PFSK-1 (cell line): ENCODE measurements around the gene XAF1.

Experiments used
- FOXP2 ChIP-seq: optimal IDR thresholded peaks from 2 replicates; pipeline ENCODE3; 2011; ENCODE audit warnings: borderline replicate concordance, control low read depth, inconsistent platforms; ENCODE audit not compliant: insufficient read depth; ENCODE audit errors: extremely low read length, extremely low read depth
- POLR2AphosphoS5 ChIP-seq: IDR thresholded peaks from 2 replicates; pipeline ENCODE4 v1.6.1; 2012; ENCODE audit warnings: low read depth, mild to moderate bottlenecking, control low read depth, low read length, moderate library complexity
- REST ChIP-seq, 2 experiments: IDR thresholded peaks; 2 replicates each; pipeline versions ENCODE4 v1.6.1 to v1.8.0; 2011 to 2012; ENCODE audit warnings: low read depth in 2 of 2, low read length in 2 of 2, control low read depth in 1 of 2, inconsistent platforms in 1 of 2, mild to moderate bottlenecking in 1 of 2, moderate library complexity in 1 of 2; ENCODE audit not compliant: insufficient read depth in 1 of 2
- SIN3A ChIP-seq: IDR thresholded peaks from 2 replicates; pipeline ENCODE4 v1.6.1; 2012; ENCODE audit warnings: mild to moderate bottlenecking, low read length, moderate library complexity, borderline replicate concordance; ENCODE audit not compliant: insufficient read depth
- TAF1 ChIP-seq: IDR thresholded peaks from 2 replicates; pipeline ENCODE4 v1.6.1; 2012; ENCODE audit warnings: low read length, control low read depth, borderline replicate concordance; ENCODE audit not compliant: insufficient read depth

Gene XAF1

GRCh38 chr17:6711081-6711674 is 44.7 kb upstream of the XAF1 start:
- TF ChIP-seq SIN3A, result no peak
- no peak for TF ChIP-seq REST (IDR thresholded peaks at IDR 0.05; ENCODE audit: insufficient read depth in 1 of 2, low read depth in 2 of 2, low read length in 2 of 2)
- TF ChIP-seq TAF1, result no peak
- TF ChIP-seq FOXP2, result no peak
- no peak for TF ChIP-seq POLR2AphosphoS5

GRCh38 chr17:6711681-6712057 is 44.2 kb upstream of the XAF1 start:
- TF ChIP-seq SIN3A (no peak), TAF1 (no peak), POLR2AphosphoS5 (no peak), FOXP2 (no peak), REST (IDR thresholded peaks at IDR 0.05; ENCODE audit: insufficient read depth in 1 of 2, low read depth in 2 of 2, low read length in 2 of 2) (no peak)

GRCh38 chr17:6712058-6712853 is 43.6 kb upstream of the XAF1 start:
- TF ChIP-seq SIN3A (no peak), TAF1 (no peak), REST (IDR thresholded peaks at IDR 0.05; ENCODE audit: insufficient read depth in 1 of 2, low read depth in 2 of 2, low read length in 2 of 2) (no peak), FOXP2 (no peak), POLR2AphosphoS5 (no peak)

GRCh38 chr17:6712854-6713129 is 43.1 kb upstream of the XAF1 start:
- TF ChIP-seq POLR2AphosphoS5 (no peak), SIN3A (no peak), REST (IDR thresholded peaks at IDR 0.05; ENCODE audit: insufficient read depth in 1 of 2, low read depth in 2 of 2, low read length in 2 of 2) (no peak), TAF1 (no peak), FOXP2 (no peak)
